Putamen (tissue), 1 donor: ENCODE measurements around the gene NGRN.

Source experiments
- DNase-seq: peaks from one replicate; pipeline ENCODE4 v3.0.0-alpha.2; 2016; ENCODE audit warnings: low spot score

Gene NGRN, protein sequence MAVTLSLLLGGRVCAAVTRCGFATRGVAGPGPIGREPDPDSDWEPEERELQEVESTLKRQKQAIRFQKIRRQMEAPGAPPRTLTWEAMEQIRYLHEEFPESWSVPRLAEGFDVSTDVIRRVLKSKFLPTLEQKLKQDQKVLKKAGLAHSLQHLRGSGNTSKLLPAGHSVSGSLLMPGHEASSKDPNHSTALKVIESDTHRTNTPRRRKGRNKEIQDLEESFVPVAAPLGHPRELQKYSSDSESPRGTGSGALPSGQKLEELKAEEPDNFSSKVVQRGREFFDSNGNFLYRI

DNA sequence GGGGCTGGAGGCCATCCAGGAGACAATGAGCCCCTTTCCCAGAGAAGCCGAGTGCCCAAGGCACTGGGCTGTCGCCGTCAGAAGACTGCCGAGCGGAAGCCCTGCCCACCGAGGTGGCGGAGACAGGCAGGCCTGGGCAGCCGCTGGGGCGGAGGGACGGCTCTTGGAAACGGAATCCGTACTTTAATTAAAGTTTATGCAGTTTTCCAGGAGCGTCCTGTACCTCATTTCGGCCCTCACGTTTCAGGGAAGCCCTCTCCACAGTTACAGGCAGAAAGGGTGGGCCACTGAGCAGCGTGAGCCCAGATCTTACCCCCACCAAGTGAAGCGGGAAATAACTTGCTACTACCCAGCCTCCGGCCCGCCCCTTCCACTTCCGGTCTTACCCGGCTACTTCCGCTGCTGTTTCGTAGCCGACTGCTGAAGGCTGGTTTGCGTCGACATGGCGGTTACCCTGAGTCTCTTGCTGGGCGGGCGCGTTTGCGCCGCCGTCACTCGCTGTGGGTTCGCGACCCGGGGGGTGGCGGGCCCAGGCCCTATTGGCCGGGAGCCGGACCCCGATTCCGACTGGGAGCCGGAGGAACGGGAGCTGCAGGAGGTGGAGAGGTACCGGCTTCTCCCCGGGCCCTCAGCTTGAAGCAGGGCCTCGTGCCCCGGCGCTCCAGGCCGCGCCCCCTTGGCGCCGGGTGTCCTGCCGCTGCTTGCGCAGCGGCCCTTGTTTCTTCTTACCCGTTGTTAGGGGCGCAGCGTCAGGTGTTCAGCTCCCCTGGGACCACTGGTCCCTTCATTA lies at the start of gene NGRN:
NGRN (plus strand) TSS at position 402 of the 790 bp plus-strand sequence; CDS start at position 443, 41 bp downstream.
- peak; percentile 95 for DNase-seq

DNA sequence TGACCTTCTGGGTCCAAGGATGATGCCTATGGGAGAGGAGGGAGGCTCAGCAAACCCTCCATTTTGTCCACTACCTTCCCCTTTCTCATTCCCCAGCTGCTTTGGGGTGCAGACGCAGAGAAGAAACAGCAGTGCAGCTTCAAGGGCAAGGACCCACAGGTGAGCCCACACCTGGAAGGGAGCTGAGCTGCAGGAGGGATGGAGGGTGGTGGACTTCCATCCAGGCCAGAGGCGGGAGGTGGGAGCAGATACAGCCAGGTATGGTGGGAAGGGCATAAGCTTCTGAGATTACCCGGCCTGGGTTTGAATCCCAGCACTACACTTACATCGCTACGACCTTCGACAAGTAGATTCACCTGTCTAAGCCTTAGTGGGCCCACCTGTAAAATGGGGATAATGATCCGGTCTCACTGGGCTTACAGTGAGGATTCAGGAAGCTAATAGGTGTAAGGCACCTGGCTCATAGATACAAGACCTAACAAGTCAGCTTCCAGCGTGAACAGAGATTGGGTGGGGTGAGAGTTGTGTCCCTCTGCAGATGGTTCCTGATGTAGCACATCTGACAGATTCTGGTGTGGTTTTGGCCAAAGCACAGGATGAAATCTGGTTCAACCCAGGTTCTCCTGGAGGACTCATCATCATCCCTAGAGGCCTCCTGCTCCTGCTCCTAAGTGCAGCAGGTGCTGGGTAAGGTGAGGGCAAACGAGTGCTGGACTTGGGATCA lies 47.6 kb upstream of the NGRN start:
- DNase-seq: no peak

DNA sequence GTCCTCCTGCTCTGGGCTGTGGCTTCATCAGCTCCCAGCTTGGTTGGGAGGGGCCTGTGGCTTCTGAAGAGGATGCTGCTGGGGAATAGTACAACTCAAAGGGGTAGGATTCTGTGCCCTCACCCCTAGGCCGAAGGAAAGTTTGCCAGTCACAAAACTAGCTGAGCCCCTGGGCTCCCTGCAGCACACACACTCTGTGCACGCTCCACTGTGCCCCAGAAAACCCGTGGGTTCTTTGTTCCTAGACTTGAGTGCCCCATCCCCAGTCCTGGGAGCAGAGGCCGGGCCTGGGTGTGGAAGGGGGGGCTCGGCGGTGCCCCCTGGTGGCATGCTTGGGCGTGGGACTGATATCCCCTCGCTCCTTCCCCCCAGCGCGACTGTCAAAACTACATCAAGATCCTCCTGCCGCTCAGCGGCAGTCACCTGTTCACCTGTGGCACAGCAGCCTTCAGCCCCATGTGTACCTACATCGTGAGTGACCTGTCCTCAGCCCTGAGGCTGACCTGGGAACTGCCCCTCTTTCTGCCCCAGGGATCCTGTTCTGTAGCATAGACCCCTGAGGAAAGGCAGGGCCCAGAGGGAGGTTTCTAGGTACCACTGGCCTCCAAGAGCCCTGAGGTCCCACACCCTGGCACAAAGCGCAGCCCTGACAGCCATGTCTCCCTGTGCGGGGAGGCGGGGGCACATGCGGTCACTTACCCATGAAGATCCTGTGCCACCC lies 45.9 kb upstream of the NGRN start:
- DNase-seq: no peak

DNA sequence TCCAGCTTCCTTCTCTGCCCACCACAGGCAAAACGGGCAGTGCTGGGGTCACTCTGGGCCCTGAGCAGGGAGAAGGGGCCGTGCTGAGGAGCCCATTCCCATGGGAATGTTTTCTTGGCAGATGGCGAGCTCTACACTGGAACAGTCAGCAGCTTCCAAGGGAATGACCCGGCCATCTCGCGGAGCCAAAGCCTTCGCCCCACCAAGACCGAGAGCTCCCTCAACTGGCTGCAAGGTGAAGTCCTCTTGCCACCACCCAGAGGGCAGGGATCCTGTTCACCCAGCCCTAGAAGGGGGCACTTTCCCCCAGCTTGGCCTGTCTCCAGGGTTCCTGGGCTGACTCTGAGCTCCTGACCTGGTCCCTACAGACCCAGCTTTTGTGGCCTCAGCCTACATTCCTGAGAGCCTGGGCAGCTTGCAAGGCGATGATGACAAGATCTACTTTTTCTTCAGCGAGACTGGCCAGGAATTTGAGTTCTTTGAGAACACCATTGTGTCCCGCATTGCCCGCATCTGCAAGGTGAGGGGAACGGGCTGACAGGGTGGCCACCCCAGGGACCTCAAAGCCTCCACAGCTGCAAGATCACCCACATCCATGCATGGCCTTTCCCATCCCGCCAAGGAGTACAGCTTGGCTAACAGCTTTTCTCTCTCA lies 44.1 kb upstream of the NGRN start:
- DNase-seq: peak; percentile 77

DNA sequence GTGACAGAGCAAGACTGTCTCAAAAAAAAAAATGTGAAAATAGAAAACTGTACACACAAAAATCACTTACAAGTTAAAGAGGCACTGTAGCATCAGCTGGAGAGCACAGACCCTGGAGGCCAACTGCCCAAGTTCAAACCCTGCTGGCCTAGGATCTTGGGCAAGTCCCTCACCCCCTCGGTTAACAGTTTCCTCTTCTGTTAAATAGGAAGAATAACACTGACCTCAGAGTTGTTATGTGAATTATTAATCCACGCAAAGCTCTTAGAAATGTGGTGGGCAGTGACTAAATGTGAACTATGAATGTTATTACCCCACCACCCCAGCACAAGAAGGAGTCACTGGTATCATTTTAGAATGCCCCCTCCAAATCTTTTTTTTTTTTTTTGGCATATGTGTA lies 42.9 kb upstream of the NGRN start:
- no peak for DNase-seq

DNA sequence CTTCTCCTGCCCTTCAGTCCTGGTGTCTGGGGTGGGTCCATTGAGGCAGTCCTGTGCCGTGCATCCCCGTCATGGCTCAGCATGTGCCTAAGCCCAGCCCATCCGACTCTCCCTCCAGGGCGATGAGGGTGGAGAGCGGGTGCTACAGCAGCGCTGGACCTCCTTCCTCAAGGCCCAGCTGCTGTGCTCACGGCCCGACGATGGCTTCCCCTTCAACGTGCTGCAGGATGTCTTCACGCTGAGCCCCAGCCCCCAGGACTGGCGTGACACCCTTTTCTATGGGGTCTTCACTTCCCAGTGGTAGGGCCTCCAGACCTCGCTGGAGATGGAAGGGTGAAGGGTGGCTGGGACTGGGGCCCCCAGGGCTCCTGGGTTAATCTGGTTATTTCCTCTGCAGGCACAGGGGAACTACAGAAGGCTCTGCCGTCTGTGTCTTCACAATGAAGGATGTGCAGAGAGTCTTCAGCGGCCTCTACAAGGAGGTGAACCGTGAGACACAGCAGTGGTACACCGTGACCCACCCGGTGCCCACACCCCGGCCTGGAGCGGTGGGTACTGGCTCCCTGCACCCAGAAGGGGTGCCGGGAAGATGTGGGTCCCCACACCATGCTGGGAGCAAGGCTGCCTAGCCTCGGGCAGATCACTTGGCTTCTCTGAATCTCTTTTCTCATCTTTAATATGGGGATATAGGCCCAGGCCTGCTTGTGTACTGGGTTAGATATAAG lies 41.9 kb upstream of the NGRN start:
- DNase-seq: no peak

DNA sequence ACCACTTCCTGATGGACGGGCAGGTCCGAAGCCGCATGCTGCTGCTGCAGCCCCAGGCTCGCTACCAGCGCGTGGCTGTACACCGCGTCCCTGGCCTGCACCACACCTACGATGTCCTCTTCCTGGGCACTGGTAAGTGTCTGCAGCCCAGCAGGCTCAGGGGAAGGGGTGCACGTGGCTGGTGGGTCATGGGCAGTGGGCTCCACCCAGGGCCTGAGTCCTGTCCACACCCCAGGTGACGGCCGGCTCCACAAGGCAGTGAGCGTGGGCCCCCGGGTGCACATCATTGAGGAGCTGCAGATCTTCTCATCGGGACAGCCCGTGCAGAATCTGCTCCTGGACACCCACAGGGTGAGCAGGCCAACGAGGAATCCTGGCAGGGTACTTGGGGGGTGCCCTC lies 40.4 kb upstream of the NGRN start:
- DNase-seq: no peak

DNA sequence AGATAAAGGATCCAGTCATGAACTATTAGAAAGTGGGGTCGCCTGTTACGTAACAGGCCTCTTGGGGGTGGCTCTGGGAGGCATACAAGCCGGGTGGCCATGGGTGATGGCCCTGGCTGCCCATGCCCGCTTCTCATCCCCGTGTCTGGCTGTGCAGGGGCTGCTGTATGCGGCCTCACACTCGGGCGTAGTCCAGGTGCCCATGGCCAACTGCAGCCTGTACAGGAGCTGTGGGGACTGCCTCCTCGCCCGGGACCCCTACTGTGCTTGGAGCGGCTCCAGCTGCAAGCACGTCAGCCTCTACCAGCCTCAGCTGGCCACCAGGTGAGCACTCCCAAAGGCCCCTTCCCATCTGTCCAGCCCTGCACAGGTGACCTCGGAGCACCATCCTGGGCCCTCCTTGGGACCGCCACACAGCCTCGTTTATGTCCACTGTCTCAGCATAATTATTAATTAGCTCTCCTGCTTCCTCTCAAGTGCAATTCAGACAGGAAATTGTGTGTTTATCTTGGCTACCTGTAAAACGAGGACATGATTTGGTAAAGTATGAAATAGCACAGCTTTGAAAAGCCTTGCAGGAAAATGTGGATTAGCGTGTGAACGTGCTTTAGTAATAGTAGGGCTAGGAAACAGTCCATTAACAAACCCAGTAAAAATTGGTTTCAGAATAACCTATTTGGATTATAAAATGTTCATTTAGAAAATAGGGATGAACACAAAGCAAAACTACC lies 39.8 kb upstream of the NGRN start:
- DNase-seq: no peak

DNA sequence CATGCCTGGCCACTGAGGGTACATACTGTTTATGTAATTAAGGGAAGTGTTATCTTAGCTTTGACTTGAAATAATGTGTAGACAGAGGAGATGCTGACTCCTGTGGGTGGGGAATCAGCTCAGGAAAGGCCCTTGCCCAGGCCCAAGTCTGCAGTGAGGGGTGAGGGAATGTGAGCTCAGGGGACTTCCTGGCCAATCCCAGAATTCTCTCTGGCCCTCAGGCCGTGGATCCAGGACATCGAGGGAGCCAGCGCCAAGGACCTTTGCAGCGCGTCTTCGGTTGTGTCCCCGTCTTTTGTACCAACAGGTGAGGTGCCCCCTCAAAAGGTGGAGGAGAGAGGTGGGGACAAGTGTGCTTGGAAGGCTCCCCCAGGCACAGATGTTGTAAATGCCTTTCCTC lies 38.1 kb upstream of the NGRN start:
- no peak for DNase-seq

DNA sequence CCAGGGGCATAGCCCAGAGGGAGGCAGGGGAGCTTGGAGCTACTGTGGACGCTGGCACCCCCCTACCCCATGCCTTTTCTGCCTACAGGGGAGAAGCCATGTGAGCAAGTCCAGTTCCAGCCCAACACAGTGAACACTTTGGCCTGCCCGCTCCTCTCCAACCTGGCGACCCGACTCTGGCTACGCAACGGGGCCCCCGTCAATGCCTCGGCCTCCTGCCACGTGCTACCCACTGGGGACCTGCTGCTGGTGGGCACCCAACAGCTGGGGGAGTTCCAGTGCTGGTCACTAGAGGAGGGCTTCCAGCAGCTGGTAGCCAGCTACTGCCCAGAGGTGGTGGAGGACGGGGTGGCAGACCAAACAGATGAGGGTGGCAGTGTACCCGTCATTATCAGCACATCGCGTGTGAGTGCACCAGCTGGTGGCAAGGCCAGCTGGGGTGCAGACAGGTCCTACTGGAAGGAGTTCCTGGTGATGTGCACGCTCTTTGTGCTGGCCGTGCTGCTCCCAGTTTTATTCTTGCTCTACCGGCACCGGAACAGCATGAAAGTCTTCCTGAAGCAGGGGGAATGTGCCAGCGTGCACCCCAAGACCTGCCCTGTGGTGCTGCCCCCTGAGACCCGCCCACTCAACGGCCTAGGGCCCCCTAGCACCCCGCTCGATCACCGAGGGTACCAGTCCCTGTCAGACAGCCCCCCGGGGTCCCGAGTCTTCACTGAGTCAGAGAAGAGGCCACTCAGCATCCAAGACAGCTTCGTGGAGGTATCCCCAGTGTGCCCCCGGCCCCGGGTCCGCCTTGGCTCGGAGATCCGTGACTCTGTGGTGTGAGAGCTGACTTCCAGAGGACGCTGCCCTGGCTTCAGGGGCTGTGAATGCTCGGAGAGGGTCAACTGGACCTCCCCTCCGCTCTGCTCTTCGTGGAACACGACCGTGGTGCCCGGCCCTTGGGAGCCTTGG lies 37.4 kb upstream of the NGRN start:
- DNase-seq: no peak

DNA sequence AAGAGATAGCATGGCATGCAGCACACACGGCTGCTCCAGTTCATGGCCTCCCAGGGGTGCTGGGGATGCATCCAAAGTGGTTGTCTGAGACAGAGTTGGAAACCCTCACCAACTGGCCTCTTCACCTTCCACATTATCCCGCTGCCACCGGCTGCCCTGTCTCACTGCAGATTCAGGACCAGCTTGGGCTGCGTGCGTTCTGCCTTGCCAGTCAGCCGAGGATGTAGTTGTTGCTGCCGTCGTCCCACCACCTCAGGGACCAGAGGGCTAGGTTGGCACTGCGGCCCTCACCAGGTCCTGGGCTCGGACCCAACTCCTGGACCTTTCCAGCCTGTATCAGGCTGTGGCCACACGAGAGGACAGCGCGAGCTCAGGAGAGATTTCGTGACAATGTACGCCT lies 36.5 kb upstream of the NGRN start:
- no peak for DNase-seq

DNA sequence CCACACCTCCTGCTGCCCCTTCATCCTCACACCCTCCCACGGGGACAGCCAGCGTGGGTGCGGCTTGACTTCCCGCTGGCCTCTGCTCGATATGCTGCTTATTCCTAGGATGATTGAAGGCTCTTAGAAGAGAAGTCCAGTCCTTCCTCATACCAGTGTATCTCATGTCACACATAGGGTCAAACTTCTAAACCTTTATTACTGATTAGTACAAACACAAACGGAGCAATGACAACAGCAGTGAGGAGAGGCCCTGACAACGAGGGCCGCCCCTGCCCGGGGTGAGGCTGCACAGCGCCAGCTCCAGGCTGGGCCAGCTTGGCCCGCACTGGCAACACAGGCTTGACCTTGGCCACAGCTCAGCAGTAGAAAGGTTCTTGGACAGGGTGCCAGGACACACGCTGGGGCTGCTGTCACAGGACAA lies 35.4 kb upstream of the NGRN start:
- no peak for DNase-seq

DNA sequence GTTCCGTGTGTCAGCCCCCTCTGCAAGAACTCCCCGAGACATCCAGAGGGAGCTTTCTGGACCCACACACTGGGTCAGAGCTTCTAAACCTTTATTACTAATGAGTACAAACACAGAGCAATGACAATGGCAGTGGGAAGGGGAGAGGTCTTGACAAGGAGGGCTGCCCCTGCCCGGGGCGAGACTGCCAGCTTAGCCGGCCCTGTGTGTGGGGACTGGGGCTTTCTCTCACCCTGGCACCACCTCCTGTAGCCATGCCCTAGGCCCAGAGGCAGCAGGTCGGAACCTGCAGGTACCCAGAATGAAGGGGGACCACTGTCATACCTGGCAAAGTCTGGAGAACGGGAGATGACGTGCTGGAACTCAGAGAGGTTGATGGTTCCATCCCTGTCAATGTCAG lies 34.9 kb upstream of the NGRN start:
- DNase-seq: no peak

DNA sequence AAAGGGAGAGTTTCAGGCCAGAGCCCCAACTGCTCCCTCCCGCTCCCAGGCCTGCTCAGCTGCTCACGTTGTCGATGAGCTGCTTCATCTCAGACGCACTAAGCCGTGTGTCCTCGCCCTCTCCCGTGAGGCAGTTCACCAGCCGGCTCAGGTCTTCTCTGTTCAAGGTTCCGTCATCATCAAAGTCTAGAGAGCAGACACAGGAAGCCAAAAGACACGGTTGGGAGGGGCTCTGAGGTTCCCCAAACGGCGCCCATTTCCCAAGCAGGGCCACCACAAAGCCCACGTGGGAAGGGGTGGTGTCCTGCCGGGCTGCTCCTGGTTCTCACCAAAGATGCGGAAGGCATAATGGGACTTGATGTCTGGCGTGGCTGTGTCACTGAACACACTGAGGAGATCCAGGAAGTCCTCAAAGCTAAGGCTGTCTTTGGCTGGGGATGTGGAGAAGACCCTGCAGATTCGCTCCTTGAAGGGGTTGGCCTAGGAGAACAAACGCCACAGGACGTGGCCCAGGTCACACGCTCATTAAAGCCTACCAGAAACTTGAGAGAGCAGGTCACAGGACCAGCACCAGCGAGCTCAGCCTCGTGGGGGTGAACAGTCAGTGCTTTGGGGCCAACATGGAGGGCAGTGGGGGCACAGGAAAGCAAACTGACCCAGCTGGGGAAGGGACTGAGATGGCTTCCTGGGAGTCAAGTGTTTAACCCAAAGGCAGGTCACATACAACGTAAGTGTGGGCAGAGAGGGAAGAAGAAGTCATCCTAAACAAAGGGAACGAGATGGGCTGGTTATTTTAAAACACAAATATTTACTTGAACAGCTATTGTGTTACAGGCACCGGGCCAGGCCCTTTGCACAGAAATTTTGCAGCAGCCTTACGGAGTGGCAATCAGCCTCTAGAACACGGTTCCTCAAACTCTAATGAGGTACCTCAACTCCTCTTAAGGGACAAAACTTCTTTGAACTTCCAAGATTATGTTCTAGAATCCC lies 34.1 kb upstream of the NGRN start:
- DNase-seq: no peak

DNA sequence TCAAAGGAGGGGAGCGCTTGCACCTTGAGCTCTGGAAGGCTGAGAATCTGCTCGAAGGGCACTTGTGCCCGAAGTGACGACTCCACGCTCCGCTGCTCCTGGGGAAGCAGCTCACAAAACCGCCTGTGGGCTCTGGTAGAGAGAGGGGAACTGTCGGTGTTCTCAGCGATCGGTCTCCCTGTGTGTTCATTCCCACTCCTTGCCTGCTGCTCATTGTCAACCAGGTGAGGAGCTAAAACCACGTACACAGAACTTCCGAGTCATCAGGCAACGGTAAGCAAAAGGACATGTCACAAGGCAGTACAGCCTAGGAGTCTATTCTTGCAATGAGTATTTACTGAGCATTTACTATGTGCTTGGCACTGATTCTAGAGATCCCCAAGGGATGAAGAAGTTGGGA lies 33.3 kb upstream of the NGRN start:
- DNase-seq: no peak

DNA sequence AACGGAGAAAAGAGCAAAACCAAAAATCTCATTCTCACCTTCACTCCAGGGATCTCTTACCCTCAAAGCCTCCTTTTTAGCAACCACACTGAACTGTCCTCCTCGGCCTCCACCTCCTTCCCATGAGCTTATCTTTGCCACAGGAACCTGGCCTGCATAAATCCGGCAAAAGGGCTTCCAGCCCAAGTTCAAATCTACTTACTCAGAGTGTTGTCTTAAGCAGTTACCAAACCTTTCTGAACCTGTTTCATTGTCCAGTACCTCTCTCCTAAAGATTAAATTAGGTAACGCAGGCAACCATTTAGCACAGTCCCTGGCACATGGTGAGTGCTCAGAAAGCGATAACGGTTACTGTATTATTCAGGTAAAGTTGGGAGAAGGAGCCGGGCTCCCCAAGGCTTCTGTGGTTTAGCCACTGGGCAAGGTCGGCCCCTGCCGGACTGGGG lies 32.5 kb upstream of the NGRN start:
- DNase-seq: no peak

DNA sequence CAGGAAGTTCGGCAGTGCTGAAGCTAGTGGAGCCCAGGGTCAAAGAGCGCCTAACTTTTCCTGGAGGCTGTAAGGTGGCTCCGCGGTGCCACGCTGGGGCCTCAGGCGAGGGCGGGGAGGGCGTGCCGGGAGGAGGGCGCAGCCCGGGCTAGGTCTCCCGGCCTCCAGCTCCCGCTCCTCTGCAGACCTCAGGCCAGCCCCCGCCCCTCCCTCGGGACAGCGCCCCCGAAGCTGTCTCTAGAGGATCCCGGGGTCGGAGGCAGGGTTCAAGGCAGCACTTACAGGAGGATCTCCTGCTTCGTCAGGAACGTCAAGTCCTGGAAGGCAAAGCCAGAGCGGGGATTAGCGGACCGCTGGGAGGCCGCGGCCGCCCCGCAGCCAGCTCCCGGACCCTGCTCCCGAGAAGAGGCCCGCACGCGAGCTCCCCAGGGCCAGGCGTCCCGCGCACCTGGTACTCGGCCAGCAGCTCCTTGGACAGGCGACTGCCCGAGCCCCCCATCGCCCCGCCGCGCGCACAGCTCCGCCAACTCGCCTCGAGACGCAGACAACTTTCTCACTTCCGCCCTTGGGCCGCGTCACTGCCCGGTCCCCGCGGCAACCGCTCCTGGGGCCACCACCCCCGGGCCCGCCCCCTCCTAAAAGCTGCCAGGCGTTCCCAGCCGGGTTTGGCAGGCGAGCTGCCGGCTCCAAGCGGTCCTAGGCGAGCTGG lies 31.9 kb upstream of the NGRN start, which contains the start of gene CIB1:
CIB1 (minus strand) TSS at position 555 of the 709 bp plus-strand sequence; CDS start at position 499, 56 bp downstream.
- DNase-seq: peak; percentile 98
